ENCODE results near the gene LEAP2.

Gene LEAP2

DNA sequence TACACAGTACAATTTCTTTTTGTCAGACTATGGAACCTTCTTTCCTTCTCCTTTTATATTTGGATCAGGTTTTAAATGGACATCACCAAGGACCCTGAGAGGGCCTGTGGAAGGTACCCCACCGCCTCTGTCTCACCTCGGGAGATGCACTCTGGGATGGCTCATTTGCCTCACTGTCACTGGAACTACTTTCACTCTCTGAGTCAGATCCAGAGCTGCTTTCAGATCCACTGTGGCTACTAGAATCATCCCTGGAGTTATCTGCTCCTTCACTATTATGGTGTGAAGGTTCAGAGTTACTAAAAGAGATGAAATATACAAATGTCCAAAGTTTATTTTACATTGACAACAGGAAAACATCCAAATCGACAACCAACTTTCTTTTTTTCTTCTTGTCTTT is 24.6 kb downstream of the LEAP2 start:
- no peak for DNase-seq (ENCODE audit: low read depth)
- TF ChIP-seq CTCF (IDR thresholded peaks at IDR 0.05; ENCODE audit: low read depth, low read length, missing control alignments), result no peak
- in situ Hi-C loops (cut with HindIII; ENCODE audit: low sequenced_read_pairs), result no loop called here
- H3K4me3 ChIP-seq (ENCODE audit: low read depth, low read length), result no peak overlapping the region

DNA sequence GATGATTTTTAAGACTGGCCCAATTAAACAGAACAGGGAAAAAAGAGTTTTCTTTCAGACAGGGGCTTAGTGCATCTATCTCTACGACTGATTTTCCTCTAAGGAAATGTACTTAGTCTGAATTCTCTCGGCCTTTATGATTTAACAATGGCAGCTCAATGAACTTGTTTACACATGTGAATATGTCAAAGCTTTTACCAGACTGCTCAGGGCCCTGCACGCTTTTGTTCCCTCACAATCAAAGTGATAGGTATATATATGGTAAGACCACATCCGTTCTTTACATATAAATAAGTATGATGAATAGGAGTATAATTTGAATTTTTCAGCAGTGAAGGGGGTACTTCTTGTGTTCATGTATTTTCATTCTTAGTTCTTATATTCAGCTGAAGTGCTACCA is 27.6 kb downstream of the LEAP2 start:
- no peak overlapping the region for H3K4me3 ChIP-seq (ENCODE audit: low read depth, low read length)
- DNase-seq (ENCODE audit: low read depth), result no peak
- in situ Hi-C loops (cut with HindIII; ENCODE audit: low sequenced_read_pairs), result no loop called here
- TF ChIP-seq CTCF (IDR thresholded peaks at IDR 0.05; ENCODE audit: low read depth, low read length, missing control alignments), result no peak

GRCh38 chr5:132901730-132902129 is 28.3 kb downstream of the LEAP2 start:
- peak; percentile 2 for TF ChIP-seq CTCF (IDR thresholded peaks at IDR 0.05; ENCODE audit: low read depth, low read length, missing control alignments)
- no peak for DNase-seq (ENCODE audit: low read depth)
- H3K4me3 ChIP-seq (ENCODE audit: low read depth, low read length), result no peak overlapping the region
- in situ Hi-C loops (cut with HindIII; ENCODE audit: low sequenced_read_pairs), result no loop called here

DNA sequence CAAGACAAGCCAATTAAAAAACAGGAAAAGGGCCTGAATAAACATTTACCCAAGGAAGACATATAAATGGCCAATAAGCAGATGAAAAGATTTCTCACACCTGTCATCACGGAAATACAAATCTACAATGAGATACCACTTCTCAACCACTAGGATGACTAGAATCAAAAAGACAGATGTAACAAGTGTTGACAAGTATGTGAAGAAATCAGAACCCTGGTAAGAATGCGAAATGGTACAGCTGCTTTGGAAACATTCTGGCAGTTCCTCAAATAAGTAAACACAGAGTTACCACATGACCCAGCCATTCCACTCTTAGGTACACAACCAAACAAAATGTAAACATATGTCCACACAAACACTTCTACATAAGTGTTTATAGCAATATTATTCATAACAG is 32.5 kb downstream of the LEAP2 start:
- DNase-seq (ENCODE audit: low read depth), result no peak
- H3K4me3 ChIP-seq (ENCODE audit: low read depth, low read length), result no peak overlapping the region
- in situ Hi-C loops (cut with HindIII; ENCODE audit: low sequenced_read_pairs), result no loop called here
- no peak for TF ChIP-seq CTCF (IDR thresholded peaks at IDR 0.05; ENCODE audit: low read depth, low read length, missing control alignments)

GRCh38 chr5:132907161-132907560 is 33.7 kb downstream of the LEAP2 start:
- no peak overlapping the region for H3K4me3 ChIP-seq (ENCODE audit: low read depth, low read length)
- DNase-seq (ENCODE audit: low read depth), result no peak
- in situ Hi-C loops (cut with HindIII; ENCODE audit: low sequenced_read_pairs), result no loop called here
- TF ChIP-seq CTCF (IDR thresholded peaks at IDR 0.05; ENCODE audit: low read depth, low read length, missing control alignments), result no peak

GRCh38 chr5:132909702-132910101 is 36.2 kb downstream of the LEAP2 start:
- no peak for DNase-seq (ENCODE audit: low read depth)
- TF ChIP-seq CTCF (IDR thresholded peaks at IDR 0.05; ENCODE audit: low read depth, low read length, missing control alignments), result no peak
- no peak overlapping the region for H3K4me3 ChIP-seq (ENCODE audit: low read depth, low read length)
- in situ Hi-C loops (cut with HindIII; ENCODE audit: low sequenced_read_pairs), result no loop called here

- H3K4me3 ChIP-seq (ENCODE audit: low read depth, low read length), result no peak overlapping the region
- no peak for TF ChIP-seq CTCF (IDR thresholded peaks at IDR 0.05; ENCODE audit: low read depth, low read length, missing control alignments)
- no peak for DNase-seq (ENCODE audit: low read depth)
- in situ Hi-C loops (cut with HindIII; ENCODE audit: low sequenced_read_pairs), result no loop called here
Measured at GRCh38 chr5:132915681-132916080, 42.2 kb downstream of the LEAP2 start.

Measured in astrocyte of the cerebellum (primary cell).